Activated effector memory CD4-positive, alpha-beta T cell treated with Interleukin-2 at 50 U/mL for 16 hours (primary cell): ENCODE results near the gene TMEM26.

ENCODE experiments used
- DNase-seq: peaks from one replicate; pipeline ENCODE4 v3.0.0-alpha.2; 2020

The TMEM26 gene

DNA sequence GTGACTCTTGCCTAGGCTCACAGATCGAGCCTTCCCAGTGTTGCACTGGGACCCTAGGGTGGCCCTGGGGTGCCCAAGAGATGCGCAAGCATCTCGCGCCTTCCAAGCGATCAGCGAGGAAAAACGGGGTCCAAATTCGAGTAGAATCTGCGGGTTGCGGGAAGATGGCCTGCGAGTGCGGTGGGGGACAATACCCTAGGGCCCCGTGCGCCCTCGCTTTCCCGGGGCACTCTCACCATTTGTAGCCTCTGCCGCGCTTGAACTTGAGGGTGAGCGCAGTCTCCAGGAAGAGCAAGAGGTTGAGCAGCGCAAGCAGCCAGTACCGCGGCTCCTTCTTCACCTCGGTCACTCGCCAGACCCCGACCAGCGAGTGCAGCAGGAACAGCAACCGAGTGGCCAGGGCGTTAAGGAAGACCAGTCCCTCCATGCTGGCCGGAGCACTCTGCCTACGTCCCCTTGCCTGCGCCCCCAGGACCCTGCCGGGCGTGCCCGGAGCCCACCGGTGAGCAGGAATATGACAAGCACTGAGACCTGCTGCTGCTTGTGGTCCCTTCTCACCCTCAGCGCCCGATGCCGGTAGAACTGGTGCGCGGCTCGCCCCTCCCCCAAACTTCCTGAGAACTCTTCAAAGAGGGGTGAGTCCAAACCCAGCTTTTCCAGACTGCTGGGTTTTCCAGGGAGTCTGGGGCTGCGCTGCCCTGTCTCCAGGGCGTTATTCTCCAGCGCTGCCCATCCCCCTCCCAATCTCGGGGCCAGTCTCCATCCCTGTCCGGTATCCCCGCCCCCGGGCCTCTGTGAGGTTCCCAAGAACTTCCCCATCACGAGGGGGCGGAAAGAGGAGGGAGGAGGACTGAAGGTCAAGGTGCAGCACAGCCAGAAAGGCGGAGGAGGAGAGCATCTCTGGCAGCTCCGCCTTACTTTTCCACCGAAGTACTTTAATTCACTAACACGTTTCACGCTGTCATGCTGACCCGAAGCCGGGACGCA, at the start of gene TMEM26:
TSS of gene TMEM26 (minus strand) at position 727 of the 987 bp plus-strand sequence. CDS start at position 427, 300 bp downstream.
- no peak for DNase-seq

- no peak for DNase-seq
Measured at GRCh38 chr10:61500460-61500859, 47.3 kb upstream of the TMEM26 start.

DNA sequence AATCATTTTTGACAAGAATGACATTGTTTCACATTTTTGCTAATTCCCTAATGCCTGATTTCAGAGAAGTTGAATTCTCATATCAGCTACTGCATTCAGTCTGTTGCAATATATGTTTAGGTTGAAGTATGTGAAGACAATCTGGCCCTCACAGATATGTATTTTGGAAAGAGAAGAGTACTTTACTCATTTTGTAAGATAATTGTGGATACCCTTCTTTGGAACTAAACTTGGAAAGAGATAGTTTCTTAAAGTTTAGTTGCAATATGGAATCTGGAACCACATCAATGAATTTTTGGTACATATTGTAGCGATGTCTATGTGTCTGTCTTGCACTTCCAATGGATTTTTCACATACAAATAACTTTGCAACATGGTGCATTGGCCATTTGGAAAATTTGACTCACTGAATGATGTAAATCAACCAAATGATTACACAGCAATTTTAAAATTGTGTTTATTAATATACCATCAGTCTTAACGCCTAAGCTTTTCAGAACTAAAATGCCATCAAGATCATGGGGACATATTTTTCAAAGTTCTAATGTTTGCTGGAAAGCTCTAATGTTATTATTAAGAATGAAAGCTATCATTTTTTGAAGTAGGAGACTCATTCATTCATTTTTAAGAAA, 39.3 kb upstream of the TMEM26 start:
- DNase-seq, result no peak

DNA sequence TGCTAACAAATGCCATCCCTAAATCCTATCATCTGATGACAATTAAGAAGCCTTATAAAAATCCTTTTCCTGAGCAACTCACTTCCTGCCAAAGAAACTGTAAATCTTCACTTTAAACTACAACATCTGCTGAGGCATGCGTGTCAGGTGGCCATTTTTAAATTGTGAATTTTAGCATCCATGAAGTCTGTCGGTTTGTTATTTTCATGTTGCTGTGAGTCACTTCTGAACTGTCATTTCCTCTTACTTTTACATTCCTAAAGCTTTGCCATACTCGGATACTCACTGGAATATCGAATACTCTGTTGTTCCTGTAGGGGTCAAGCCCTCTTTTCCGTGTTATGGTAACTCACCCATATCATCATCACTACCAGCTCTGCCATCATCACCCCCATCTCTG, 34.3 kb upstream of the TMEM26 start:
- DNase-seq, result no peak

DNA sequence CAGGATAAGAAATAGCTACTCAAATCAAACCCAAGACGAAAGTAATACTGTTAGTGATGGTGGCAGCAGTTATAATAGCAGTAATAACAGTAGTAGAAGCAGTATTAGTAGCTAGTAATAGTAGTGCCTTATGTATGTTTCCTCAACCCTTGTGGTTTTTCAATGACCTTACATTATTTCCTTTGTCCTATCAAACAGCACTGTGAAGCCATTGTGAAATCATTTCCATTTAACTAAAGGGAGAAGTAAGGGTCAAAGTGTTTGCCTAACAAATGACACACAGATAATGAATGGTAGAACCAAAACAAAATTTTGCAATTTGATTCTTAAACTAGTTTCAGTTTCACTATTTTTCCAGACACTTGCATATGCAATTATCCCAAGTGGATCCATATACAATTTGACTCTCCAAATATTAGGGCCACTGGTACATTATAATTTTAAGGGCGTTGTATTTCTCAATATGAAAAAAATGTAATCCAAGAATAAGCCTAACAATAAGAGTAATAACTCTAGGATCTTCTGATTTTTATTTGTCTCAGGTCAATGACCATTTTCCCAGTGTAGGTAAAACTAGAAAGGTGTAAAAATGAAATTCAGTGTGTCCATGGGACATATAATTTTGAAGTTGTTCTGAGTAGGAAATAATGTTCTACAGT, 33.7 kb upstream of the TMEM26 start:
- DNase-seq, result no peak

DNA sequence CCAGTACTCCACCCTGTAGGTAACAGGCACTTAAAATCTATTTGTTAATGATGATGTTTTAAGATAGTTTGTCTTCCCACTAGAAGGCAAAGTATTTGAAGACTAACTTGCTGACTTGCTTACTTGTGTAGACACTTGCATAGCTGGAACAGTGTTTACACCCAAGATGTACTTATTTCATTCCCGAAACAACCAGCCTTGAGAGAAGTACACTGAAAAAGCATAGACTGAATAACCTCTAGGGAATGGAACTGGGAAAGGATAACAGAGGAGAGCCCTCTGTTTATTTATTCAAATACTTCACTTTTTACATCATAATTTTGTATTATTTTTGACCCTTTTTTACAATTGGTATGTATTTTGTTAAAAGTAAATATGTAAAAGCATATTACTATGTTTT, 33.1 kb upstream of the TMEM26 start:
- DNase-seq, result no peak

DNA sequence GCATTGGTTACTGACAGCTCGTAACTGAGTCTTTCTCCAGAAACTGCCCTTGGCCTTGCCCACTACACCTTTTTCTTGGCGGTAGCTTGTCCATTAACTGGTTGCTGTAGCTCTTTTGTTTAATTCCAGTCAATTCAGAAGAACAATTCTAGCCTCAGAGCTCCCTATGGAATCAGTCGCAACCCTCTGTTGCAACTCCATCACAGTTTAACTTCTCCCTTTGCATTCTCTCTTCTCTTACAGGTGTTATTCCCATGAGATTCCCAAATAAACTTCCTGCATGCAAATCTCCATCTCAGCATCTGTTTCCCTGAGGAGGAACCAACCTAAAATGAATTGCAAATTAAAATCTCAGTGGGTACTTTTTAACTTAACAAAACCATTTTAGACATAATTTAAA, 28.4 kb upstream of the TMEM26 start:
- no peak for DNase-seq

GRCh38 chr10:61480208-61480607, 27.0 kb upstream of the TMEM26 start:
- no peak for DNase-seq

DNA sequence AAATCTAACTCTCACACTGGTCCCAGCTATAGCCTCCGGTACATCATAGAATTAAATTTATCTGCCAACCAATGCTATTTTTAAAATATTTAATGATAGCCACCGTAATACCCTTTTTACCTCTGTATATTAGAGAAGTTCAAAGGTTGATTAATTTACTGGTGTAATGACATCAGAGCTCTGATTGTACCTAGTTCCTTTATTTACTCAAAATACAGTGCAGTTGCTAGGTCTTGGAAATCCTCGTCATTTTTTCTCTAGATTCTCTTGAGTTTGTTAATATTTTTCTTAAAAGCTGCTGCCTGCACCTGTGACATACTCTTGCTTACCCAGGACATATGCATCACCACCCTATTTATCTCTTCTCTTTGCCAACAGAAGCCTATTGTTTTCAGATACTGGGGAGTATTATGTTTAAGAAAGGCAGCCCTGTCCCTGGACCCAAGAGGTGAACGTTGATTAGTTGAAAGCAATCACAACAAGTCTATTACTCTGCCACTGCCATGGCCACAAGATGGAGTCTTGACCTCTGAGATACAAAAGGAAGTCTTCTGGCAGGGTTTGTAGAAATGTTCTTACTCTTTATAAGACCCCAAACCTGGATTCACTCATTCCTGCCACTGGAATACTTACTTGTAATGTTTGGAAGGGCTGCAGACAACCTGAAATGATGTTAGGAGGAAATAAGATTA, 25.6 kb upstream of the TMEM26 start:
- DNase-seq, result no peak

GRCh38 chr10:61477451-61477850, 24.3 kb upstream of the TMEM26 start:
- no peak for DNase-seq

DNA sequence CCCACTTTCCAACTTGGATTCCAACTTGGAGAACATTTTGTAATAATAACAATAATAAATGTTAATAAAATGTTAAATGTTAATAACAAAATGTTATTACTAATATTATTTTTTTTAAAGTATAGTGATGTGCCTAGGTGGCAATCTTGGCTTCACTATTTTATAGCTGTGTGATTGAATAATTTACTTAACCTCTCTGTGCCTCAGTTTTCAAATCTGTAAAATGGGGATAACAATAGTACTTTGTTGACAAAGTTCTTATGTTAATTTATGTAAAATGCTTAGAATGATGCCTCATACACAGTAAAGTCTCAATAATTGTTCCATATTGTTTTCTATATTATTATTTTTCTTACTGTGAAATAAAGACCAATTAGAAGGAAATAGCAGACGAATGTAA, 23.3 kb upstream of the TMEM26 start:
- no peak for DNase-seq

- DNase-seq, result no peak
Measured at GRCh38 chr10:61475449-61475873, 22.3 kb upstream of the TMEM26 start.

DNA sequence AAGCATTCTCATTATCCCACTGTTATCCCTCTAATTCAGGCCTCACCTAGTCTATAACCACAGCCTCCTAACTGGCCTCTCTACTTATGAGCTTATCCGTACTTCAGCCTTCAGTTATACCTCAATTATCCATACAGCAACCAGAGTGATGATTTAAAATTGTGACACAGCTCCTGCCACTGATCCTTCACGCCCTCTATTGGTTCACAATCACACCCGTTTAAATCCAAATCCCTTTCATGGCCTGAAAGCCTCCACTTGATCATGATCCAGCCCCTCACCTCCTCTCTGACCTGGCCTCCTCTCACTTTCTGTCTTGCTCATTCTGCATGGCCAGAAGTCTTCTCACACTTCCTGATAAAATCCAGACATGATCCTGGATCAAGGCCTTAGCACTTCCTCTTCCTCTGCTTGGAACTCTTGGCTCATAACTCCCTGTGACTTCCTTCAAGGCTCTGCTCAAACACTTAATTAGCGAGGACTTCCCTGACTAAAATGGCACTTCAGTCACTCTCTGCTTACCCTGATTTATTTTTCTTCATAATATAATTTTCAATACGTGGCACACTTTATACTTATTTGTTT, 19.0 kb upstream of the TMEM26 start:
- DNase-seq, result no peak

GRCh38 chr10:61471491-61471890, 18.3 kb upstream of the TMEM26 start:
- no peak for DNase-seq

GRCh38 chr10:61470740-61471139, 17.6 kb upstream of the TMEM26 start:
- no peak for DNase-seq

GRCh38 chr10:61465901-61466632, 12.9 kb upstream of the TMEM26 start:
- no peak for DNase-seq

DNA sequence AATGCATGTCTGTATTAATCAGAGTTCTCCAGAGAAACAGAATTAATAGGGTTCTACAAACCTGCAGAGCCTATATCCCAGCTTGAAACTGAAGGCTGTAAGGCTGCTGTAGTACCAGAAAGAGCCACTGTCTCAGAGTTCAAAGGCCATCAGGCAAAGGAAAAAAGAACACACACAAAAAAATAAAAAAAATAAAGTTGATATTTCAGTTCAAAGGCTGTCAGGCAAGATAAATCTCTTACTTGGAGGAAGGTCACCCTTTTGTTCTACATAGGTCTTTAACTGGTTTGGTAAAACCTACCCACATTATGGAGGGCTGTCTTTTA, 12.0 kb upstream of the TMEM26 start:
- DNase-seq, result no peak

- no peak for DNase-seq
Measured at GRCh38 chr10:61464461-61465170, 11.4 kb upstream of the TMEM26 start.

DNA sequence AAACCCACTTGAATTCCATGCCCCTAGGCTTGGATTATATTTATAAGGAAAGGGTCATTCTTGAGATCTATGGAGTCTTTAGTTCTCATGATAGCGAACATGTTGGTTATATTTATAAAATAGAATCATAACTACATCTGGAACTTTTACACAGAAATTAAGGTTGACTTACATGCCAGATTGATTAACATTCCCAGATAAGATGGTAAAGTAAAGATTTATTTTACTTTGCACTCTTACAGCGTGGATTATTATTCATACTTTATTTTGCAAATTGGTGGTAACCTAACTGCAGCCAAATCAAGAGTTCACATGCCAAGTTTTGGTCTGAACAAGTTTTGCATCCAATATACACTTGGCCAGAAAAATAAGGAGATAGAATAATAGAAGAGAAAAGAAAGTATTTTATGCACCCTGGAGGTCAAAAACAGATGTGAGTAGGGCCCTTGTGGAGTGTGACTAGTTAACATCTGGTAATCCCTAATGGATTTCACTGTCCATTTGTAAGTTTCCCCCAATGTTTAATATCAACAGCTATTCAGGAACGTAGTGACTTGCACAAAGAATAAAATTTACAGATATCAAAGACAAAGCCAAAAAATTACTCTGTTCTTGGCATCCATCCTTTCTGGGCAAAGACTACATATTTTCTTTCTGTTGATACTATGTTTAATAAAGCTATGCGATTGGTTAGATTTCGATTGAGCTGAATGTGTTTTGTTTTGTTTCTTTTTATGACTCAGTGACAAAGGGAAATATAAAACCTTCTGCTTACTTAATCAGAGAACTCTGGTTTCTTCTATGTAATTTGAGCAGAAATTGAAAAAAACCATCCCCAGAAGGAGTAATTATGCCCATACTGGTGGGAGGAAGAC, 10.1 kb upstream of the TMEM26 start:
- no peak for DNase-seq

GRCh38 chr10:61460835-61461234, 7.7 kb upstream of the TMEM26 start:
- no peak for DNase-seq
